Measurements from ENCODE around the gene CROT.

GRCh38 chr7:87361320-87361719, 15.9 kb downstream of the CROT start:
- TF ChIP-seq, protein P1, sequence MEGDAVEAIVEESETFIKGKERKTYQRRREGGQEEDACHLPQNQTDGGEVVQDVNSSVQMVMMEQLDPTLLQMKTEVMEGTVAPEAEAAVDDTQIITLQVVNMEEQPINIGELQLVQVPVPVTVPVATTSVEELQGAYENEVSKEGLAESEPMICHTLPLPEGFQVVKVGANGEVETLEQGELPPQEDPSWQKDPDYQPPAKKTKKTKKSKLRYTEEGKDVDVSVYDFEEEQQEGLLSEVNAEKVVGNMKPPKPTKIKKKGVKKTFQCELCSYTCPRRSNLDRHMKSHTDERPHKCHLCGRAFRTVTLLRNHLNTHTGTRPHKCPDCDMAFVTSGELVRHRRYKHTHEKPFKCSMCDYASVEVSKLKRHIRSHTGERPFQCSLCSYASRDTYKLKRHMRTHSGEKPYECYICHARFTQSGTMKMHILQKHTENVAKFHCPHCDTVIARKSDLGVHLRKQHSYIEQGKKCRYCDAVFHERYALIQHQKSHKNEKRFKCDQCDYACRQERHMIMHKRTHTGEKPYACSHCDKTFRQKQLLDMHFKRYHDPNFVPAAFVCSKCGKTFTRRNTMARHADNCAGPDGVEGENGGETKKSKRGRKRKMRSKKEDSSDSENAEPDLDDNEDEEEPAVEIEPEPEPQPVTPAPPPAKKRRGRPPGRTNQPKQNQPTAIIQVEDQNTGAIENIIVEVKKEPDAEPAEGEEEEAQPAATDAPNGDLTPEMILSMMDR (IDR thresholded peaks at IDR 0.05): no peak
- TF ChIP-seq POLR2A (IDR thresholded peaks at IDR 0.05): no peak
